K562 (cell line): ENCODE measurements around the gene STUM. TPM values are rescaled to one million over a fixed set of nuclear protein-coding genes. Genes with fewer than 3 reads are reported as not detected.

Experiments
- ATAC-seq: fragments of 200-7000 bp; cut with Tn5 transposase; 3 replicates; pipeline ENCODE4 v1.9.1; 2020; ENCODE audit warnings: moderate library complexity
- BruUV-seq: library from RNA; stranded (reverse); fragments of 400-500 nt; replicated peaks from 2 replicates; lab custom pipeline; 2021; lab: Mats Ljungman, UMichigan
- CTCF ChIA-PET: fragments of 300-600 bp; formaldehyde crosslinking; extraction: SDS; loops from one replicate; lab custom pipeline; 2021; ENCODE audit warnings: low intra/inter-chr PET ratio; lab: Yijun Ruan, JAX
- POLR2A ChIA-PET: fragments of 300-600, 350-650 bp; sonication (Branson Sonifier 250); formaldehyde crosslinking; extraction: SDS; loops from one replicate; lab custom pipeline; 2021; ENCODE audit warnings: antibody characterized with exemption, inconsistent platforms; lab: Yijun Ruan, JAX
- DNase-seq, 4 experiments: peaks; one replicate each; pipeline versions ENCODE4 v3.0.0 to v3.0.0-alpha.2; 2011 to 2018; ENCODE audit warnings: low spot score in 3 of 4, mixed read lengths in 3 of 4; ENCODE audit errors: extremely low read depth in 1 of 4
- FAIRE-seq: peaks from 2 replicates; lab custom pipeline; 2011; peaks lifted over from hg19 to GRCh38; lab: Jason Lieb, UNC
- H2AFZ ChIP-seq: 2 replicates; pipeline ENCODE4 v1.6.0; 2011; ENCODE audit warnings: low read depth, low read length, control low read depth, inconsistent platforms
- H3K27ac ChIP-seq: fragments of 200-600 bp; 3 replicates; pipeline ENCODE4 v1.8.0; 2011; ENCODE audit warnings: low read depth, mild to moderate bottlenecking, control low read depth, inconsistent platforms, low read length, moderate library complexity, mixed read lengths; ENCODE audit errors: extremely low read depth
- H3K27me3 ChIP-seq, 2 experiments: fragments of 300-600 bp in 1 of 2; 2 replicates in 1 of 2; 3 replicates in 1 of 2; pipeline versions ENCODE4 v1.6.0 to v1.8.0; 2011; ENCODE audit warnings: inconsistent platforms in 2 of 2, low read length in 2 of 2, mild to moderate bottlenecking in 1 of 2, mixed read lengths in 1 of 2, moderate library complexity in 1 of 2; ENCODE audit not compliant: control insufficient read depth in 2 of 2, insufficient read depth in 2 of 2
- H3K36me3 ChIP-seq: fragments of 300-600 bp; 3 replicates; pipeline ENCODE4 v1.8.0; 2011; ENCODE audit warnings: mild to moderate bottlenecking, low read length, inconsistent platforms; ENCODE audit not compliant: control insufficient read depth, insufficient read depth
- H3K4me1 ChIP-seq, 2 experiments: fragments of 200-600 bp in 1 of 2; replicated peaks in 1 of 2; 2 replicates in 1 of 2; 3 replicates in 1 of 2; pipeline versions ENCODE4 v1.5.1 to v1.8.0; 2011; ENCODE audit warnings: inconsistent platforms in 2 of 2, low read length in 2 of 2, mild to moderate bottlenecking in 1 of 2, mixed read lengths in 1 of 2, moderate library complexity in 1 of 2; ENCODE audit not compliant: control insufficient read depth in 2 of 2, insufficient read depth in 2 of 2
- H3K4me2 ChIP-seq: 2 replicates; pipeline ENCODE4 v1.6.1; 2011; ENCODE audit warnings: low read length, control low read depth, inconsistent platforms, mixed read lengths; ENCODE audit not compliant: insufficient read depth
- H3K4me3 ChIP-seq: fragments of 200-600 bp; sonication (generic), shearing (Covaris generic); 2 replicates; pipeline ENCODE4 v1.5.1; 2016; ENCODE audit warnings: control low read depth, inconsistent platforms
- H3K79me2 ChIP-seq: fragments of 200-600 bp; 3 replicates; pipeline ENCODE4 v1.8.0; 2011; ENCODE audit warnings: low read length, inconsistent platforms; ENCODE audit not compliant: control insufficient read depth, insufficient read depth
- H3K9ac ChIP-seq, 2 experiments: 2 replicates each; pipeline versions ENCODE4 v1.6.0 to v1.6.1; 2011; ENCODE audit warnings: low read depth in 2 of 2, low read length in 2 of 2, control low read depth in 1 of 2, inconsistent platforms in 1 of 2, mild to moderate bottlenecking in 1 of 2, mixed read lengths in 1 of 2; ENCODE audit not compliant: insufficient read depth in 1 of 2
- H3K9me1 ChIP-seq: one replicate; pipeline ENCODE4 v1.6.0; 2011; ENCODE audit warnings: inconsistent platforms, mild to moderate bottlenecking, low read length, moderate library complexity; ENCODE audit not compliant: control insufficient read depth, insufficient read depth
- H3K9me3 ChIP-seq: replicated peaks from 2 replicates; pipeline ENCODE4 v1.5.1; 2011; ENCODE audit warnings: low read depth, low read length, inconsistent platforms; ENCODE audit not compliant: control insufficient read depth, insufficient read depth
- H4K20me1 ChIP-seq: replicated peaks from 2 replicates; pipeline ENCODE4 v1.6.1; 2011; ENCODE audit warnings: low read length, inconsistent platforms, mixed read lengths; ENCODE audit not compliant: control insufficient read depth, insufficient read depth
- EHMT2 ChIP-seq: fragments of 450-650 bp; IDR thresholded peaks from 2 replicates; pipeline ENCODE4 v1.6.1; 2018; ENCODE audit warnings: antibody characterized with exemption
- ETV1 ChIP-seq: fragments of 450-650 bp; conservative IDR thresholded peaks from 2 replicates; pipeline ENCODE4 v1.6.1; 2016; ENCODE audit warnings: missing genetic modification characterization, control low read depth, low read depth, missing compliant biosample characterization
- ETV6 ChIP-seq, 3 experiments: fragments of 150-350 bp in 1 of 3; sonication (generic) in 1 of 3; formaldehyde crosslinking in 1 of 3; IDR thresholded peaks; 2 replicates each; pipeline versions ENCODE4 v1.6.1 to v1.8.0; 2014 to 2022; ENCODE audit warnings: borderline replicate concordance in 2 of 3, low read depth in 2 of 3, antibody characterized with exemption in 1 of 3, low read length in 1 of 3, mild to moderate bottlenecking in 1 of 3, missing genetic modification reagents in 1 of 3
- FOXK1 ChIP-seq: sonication (generic); formaldehyde crosslinking; IDR thresholded peaks from 2 replicates; pipeline ENCODE4 v1.8.0; 2022; ENCODE audit warnings: missing genetic modification reagents, mild to moderate bottlenecking, borderline replicate concordance
- GATAD2B ChIP-seq: fragments of 450-650 bp; IDR thresholded peaks from 2 replicates; pipeline ENCODE4 v1.6.1; 2017; ENCODE audit warnings: mild to moderate bottlenecking, borderline replicate concordance
- ZNF12 ChIP-seq: sonication (generic); formaldehyde crosslinking; IDR thresholded peaks from 2 replicates; pipeline ENCODE4 v1.4.0; 2020; ENCODE audit warnings: mild to moderate bottlenecking, missing genetic modification reagents
- ZNF583 ChIP-seq: fragments of 250-450 bp; sonication (Bioruptor Pico); IDR thresholded peaks from 2 replicates; pipeline ENCODE4 v1.4.0; 2020
- WGBS: fragments of 100-300 bp; shearing (Covaris generic); methylation state at CpG from one replicate; pipeline ENCODE4 v1.1.6; 2016; ENCODE audit warnings: low coverage, mixed read lengths; ENCODE audit not compliant: insufficient coverage; ENCODE audit errors: missing lambda C conversion rate; 5-methylcytosine and 5-hydroxymethylcytosine counted together
- in situ Hi-C: fragments of 300-500 bp; cut with MboI; formaldehyde crosslinking; loops from 4 replicates; pipeline ENCODE4 v1.15.0; 2018; ENCODE audit warnings: inconsistent platforms, mixed read lengths
- intact Hi-C: fragments of 100-400 bp; cut with micrococcal nuclease; formaldehyde crosslinking; loops from 2 replicates; pipeline ENCODE4 v1.14.2; 2022
- polyA plus RNA-seq, 8 experiments: library from polyadenylated mRNA; depleted of rRNA in 4 of 8; stranded (reverse) in 5 of 8; unstranded in 3 of 8; fragments of >200 nt; fragmentation: Nextera tagmentation in 2 of 8; fragmentation: Illumina TruSeq in 1 of 8; extraction: Ambion mirVana in 2 of 8; extraction: Trizol in 1 of 8; gene quantifications; 2 replicates each; pipeline versions ENCODE4 v1.2.1 to v1.2.3, GENCODE V29; 2011 to 2014; ENCODE audit warnings: inconsistent platforms in 1 of 8, missing spikeins in 1 of 8
- total RNA-seq, 7 experiments: library from RNA; depleted of rRNA in 6 of 7; stranded (reverse); fragments of >200 nt in 6 of 7; fragmentation: Illumina TruSeq in 2 of 7; extraction: Trizol in 2 of 7; gene quantifications; 2 replicates each; pipeline versions ENCODE4 v1.2.1 to v1.2.3, GENCODE V29; 2011 to 2021; ENCODE audit warnings: low replicate concordance in 1 of 7
- TF ChIP-seq, protein P1 (sequence below), 2 experiments: fragments of 450-650 bp; formaldehyde crosslinking in 1 of 2; IDR thresholded peaks; 2 replicates each; pipeline versions ENCODE4 v1.4.0 to v1.6.1; 2014 to 2020; ENCODE audit warnings: mild to moderate bottlenecking in 2 of 2, borderline replicate concordance in 1 of 2, low read depth in 1 of 2

The STUM gene
- total and polyA plus RNA-seq, 9 of the 15 experiments (the other 6 are each of a cell fraction or from before 2014, with no cell fraction given) = not detected

DNA sequence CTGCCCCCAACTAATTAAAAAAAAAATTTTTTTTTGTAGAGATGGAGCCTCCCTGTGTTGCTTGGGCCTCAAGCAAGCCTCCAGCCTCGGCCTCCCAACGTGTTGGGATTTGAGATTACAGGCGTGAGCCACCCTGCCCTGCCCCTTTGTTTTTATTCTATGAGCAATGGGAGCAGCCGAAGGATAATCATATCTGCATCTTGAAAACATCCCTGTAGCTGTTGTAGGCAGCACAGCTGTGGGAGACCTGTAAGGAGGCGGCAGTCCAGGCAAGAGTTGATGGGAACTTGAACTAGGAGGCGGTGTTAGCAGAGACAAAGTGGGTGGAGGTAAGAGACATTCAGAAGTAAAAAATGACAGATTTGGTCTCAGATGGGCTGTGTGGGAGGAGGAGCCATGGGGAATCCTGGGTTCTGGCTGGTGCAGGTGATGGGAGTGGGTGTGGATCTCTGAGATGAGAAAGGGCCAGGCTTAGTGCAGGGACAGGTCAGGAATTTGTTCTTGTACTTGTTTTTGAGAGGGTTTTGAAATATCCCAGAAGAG is 31.3 kb downstream of the STUM start (continued):
- TF ChIP-seq FOXK1 (CRISPR knock-in tag) (no peak), ETV6 (IDR thresholded peaks at IDR 0.05; ENCODE audit: borderline replicate concordance in 1 of 2, low read depth in 2 of 2, low read length in 1 of 2) (no peak), ETV6 (CRISPR knock-in tag; IDR thresholded peaks at IDR 0.05; ENCODE audit: borderline replicate concordance) (no peak)

- Histone ChIP-seq H3K27me3 (peaks cover 21 to 53% of the 10 kb centered on the region in 2 experiments), H3K4me1 (peaks cover 0 to 7% of the 10 kb centered on the region in 2 experiments; a peak in 3 of 5 replicates), H3K9ac (no peak overlapping the region), H4K20me1 (peaks cover 3% of the 10 kb centered on the region; the same call in 1 of the 2 replicates), H3K9me3 (no peaks in the 10 kb centered on the region), H3K36me3 (no peaks in the 10 kb centered on the region), H3K27ac (no peak overlapping the region), H2AFZ (no peak overlapping the region), H3K79me2 (no peaks in the 10 kb centered on the region), H3K9me1 (no peaks in the 10 kb centered on the region), H3K4me3 (no peak overlapping the region), H3K4me2 (no peak overlapping the region)
- CTCF ChIA-PET = no interaction called here
- POLR2A ChIA-PET = interaction anchor here (1.2 kb wide), 1 partner anchor 10 kb away, joined by 3 read pairs; no protein-coding TSS in a partner anchor
- intact Hi-C loops (no loop called here), in situ Hi-C loops (no loop called here)
- DNase-seq (no peak), ATAC-seq (no peak), FAIRE-seq (no peak)
- no TSS peak for BruUV-seq
- 7% methylated on average over 6 of the region's 6 CpGs for WGBS
- TF ChIP-seq ZNF12 (CRISPR knock-in tag) = peak; percentile 92
- no peak for TF ChIP-seq GATAD2B
- peak; percentile 39; the same call in 1 of the 2 replicates for TF ChIP-seq EHMT2
- TF ChIP-seq, protein P1, sequence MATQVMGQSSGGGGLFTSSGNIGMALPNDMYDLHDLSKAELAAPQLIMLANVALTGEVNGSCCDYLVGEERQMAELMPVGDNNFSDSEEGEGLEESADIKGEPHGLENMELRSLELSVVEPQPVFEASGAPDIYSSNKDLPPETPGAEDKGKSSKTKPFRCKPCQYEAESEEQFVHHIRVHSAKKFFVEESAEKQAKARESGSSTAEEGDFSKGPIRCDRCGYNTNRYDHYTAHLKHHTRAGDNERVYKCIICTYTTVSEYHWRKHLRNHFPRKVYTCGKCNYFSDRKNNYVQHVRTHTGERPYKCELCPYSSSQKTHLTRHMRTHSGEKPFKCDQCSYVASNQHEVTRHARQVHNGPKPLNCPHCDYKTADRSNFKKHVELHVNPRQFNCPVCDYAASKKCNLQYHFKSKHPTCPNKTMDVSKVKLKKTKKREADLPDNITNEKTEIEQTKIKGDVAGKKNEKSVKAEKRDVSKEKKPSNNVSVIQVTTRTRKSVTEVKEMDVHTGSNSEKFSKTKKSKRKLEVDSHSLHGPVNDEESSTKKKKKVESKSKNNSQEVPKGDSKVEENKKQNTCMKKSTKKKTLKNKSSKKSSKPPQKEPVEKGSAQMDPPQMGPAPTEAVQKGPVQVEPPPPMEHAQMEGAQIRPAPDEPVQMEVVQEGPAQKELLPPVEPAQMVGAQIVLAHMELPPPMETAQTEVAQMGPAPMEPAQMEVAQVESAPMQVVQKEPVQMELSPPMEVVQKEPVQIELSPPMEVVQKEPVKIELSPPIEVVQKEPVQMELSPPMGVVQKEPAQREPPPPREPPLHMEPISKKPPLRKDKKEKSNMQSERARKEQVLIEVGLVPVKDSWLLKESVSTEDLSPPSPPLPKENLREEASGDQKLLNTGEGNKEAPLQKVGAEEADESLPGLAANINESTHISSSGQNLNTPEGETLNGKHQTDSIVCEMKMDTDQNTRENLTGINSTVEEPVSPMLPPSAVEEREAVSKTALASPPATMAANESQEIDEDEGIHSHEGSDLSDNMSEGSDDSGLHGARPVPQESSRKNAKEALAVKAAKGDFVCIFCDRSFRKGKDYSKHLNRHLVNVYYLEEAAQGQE (IDR thresholded peaks at IDR 0.05; ENCODE audit: borderline replicate concordance) = peak; percentile 67
- TF ChIP-seq, protein P1 (CRISPR knock-in tag; IDR thresholded peaks at IDR 0.05; ENCODE audit: low read depth) = no peak
- TF ChIP-seq ZNF583 (CRISPR knock-in tag) = no peak
- TF ChIP-seq ETV1 (tag) = no peak
These were observed 32.2 kb downstream of the STUM start for GRCh38 chr1:226580625-226581270.
